ENCODE data around the gene ISOC2.
"Not testable (repeated sequence)": the region's sequence is repeated elsewhere in the genome, so short reads cannot be mapped to it uniquely, and the experiment has no call there.

ISOC2 gene

GRCh38 chr19:55455576-55456235, 5.7 kb downstream of the ISOC2 start:
- no peak for DNase-seq

- DNase-seq = peak; percentile 37
Observed at GRCh38 chr19:55454787-55455243, 6.6 kb downstream of the ISOC2 start.

- no peak for DNase-seq
Observed at GRCh38 chr19:55453511-55454260, 7.8 kb downstream of the ISOC2 start.

GRCh38 chr19:55452749-55453346, 8.6 kb downstream of the ISOC2 start:
- peak; percentile 62 for DNase-seq

GRCh38 chr19:55451965-55452748, 9.3 kb downstream of the ISOC2 start:
- peak; percentile 55 for DNase-seq

- peak; percentile 30 for DNase-seq
Observed at GRCh38 chr19:55451163-55451964, 10.1 kb downstream of the ISOC2 start.

- no peak for DNase-seq
Observed at GRCh38 chr19:55449469-55449868, 12.0 kb downstream of the ISOC2 start.

- not testable (repeated sequence) for DNase-seq
Observed at GRCh38 chr19:55448175-55448490, 13.3 kb downstream of the ISOC2 start.

GRCh38 chr19:55447421-55448174, 13.8 kb downstream of the ISOC2 start:
- no peak for DNase-seq

GRCh38 chr19:55446060-55446459, 15.4 kb downstream of the ISOC2 start:
- no peak for DNase-seq

GRCh38 chr19:55444646-55445045, 16.8 kb downstream of the ISOC2 start:
- DNase-seq = no peak

- no peak for DNase-seq
Observed at GRCh38 chr19:55443824-55444480, 17.5 kb downstream of the ISOC2 start.

- no peak for DNase-seq
Observed at GRCh38 chr19:55443045-55443823, 18.2 kb downstream of the ISOC2 start, which contains the start of gene SHISA7. Gene SHISA7 (minus strand): TSS chr19:55443300. CDS start chr19:55442863, 437 bp downstream.

- DNase-seq = no peak
Observed at GRCh38 chr19:55442372-55442961, 19.0 kb downstream of the ISOC2 start.

GRCh38 chr19:55441692-55442321, 19.6 kb downstream of the ISOC2 start:
- no peak for DNase-seq

- DNase-seq = no peak
Observed at GRCh38 chr19:55441319-55441691, 20.1 kb downstream of the ISOC2 start.

GRCh38 chr19:55440411-55441105, 20.9 kb downstream of the ISOC2 start:
- no peak for DNase-seq

- no peak for DNase-seq
Observed at GRCh38 chr19:55439052-55439451, 22.4 kb downstream of the ISOC2 start.

- no peak for DNase-seq
Observed at GRCh38 chr19:55437410-55437809, 24.0 kb downstream of the ISOC2 start.

Data from CD4-positive, alpha-beta T cell treated with Interleukin-15 for 1 hour (primary cell).